Spleen (tissue), 11 donors: ENCODE measurements around the gene KCNC3. TPM values are rescaled to one million over a fixed set of nuclear protein-coding genes. Genes with fewer than 3 reads are reported as not detected.
"Not testable (repeated sequence)": the region's sequence is repeated elsewhere in the genome, so short reads cannot be mapped to it uniquely, and the experiment has no call there.

Experiments
- DNase-seq: peaks from one replicate; pipeline ENCODE4 v3.0.0-alpha.2; 2020
- H3K27ac ChIP-seq, 8 donors: fragments of 200-600 bp; sonication (generic) in 7 of 8; 1 replicate in 4 of 8; 2 replicates in 4 of 8; pipeline versions ENCODE4 v1.5.0 to v1.8.0; 2016 to 2021; ENCODE audit warnings: inconsistent platforms in 4 of 8, mild to moderate bottlenecking in 4 of 8, moderate library complexity in 1 of 8
- H3K27me3 ChIP-seq, 7 donors: fragments of 200-600 bp; sonication (generic) in 6 of 7; replicated peaks in 1 of 7; 1 replicate in 4 of 7; 2 replicates in 3 of 7; pipeline versions ENCODE4 v1.5.0 to v1.8.0; 2016 to 2021; ENCODE audit warnings: inconsistent platforms in 3 of 7, mild to moderate bottlenecking in 1 of 7
- H3K36me3 ChIP-seq, 6 donors: fragments of 200-600 bp; sonication (generic) in 5 of 6; 1 replicate in 4 of 6; 2 replicates in 2 of 6; pipeline versions ENCODE4 v1.5.0 to v1.8.0; 2016 to 2021; ENCODE audit warnings: inconsistent platforms in 2 of 6
- H3K4me1 ChIP-seq, 6 donors: fragments of 200-600 bp; sonication (generic) in 5 of 6; 1 replicate in 3 of 6; 2 replicates in 3 of 6; pipeline versions ENCODE4 v1.5.0 to v1.8.0; 2016 to 2021; ENCODE audit warnings: inconsistent platforms in 3 of 6
- H3K4me3 ChIP-seq, 8 donors: fragments of 200-600 bp; sonication (generic) in 7 of 8; 1 replicate in 4 of 8; 2 replicates in 4 of 8; pipeline versions ENCODE4 v1.5.0 to v1.8.0; 2016 to 2021; ENCODE audit warnings: inconsistent platforms in 4 of 8, mild to moderate bottlenecking in 4 of 8, moderate library complexity in 2 of 8
- H3K9me3 ChIP-seq, 8 donors: fragments of 200-600 bp; sonication (generic) in 7 of 8; 1 replicate in 4 of 8; 2 replicates in 4 of 8; pipeline versions ENCODE4 v1.5.0 to v1.8.0; 2016 to 2021; ENCODE audit warnings: inconsistent platforms in 4 of 8
- POLR2A ChIP-seq, 3 donors: fragments of 450-650 bp; IDR thresholded peaks; one replicate each; pipeline ENCODE4 v1.5.1; 2017; ENCODE audit warnings: antibody characterized with exemption in 3 of 3, mild to moderate bottlenecking in 1 of 3
- POLR2AphosphoS5 ChIP-seq, 3 donors: sonication (generic); formaldehyde crosslinking; IDR thresholded peaks; one replicate each; pipeline ENCODE4 v1.5.1; 2017; ENCODE audit warnings: antibody characterized with exemption in 3 of 3
- WGBS, 5 donors: extraction: QIAGEN DNeasy Blood & Tissue Kit in 3 of 5; methylation state at CpG; one replicate each; pipeline versions ENCODE4 v1.1.5 to v1.1.7; 2013 to 2018; 5-methylcytosine and 5-hydroxymethylcytosine counted together
- intact Hi-C: fragments of 100-400 bp; cut with DNase I; formaldehyde crosslinking; loops from one replicate; pipeline ENCODE4 v1.15.0; 2023; ENCODE audit warnings: low total_unique reads
- polyA plus RNA-seq, 3 donors: library from polyadenylated mRNA; stranded (reverse); fragments of 200-250 nt; gene quantifications; one replicate each; pipeline ENCODE4 v1.2.1, GENCODE V29; 2013
- total RNA-seq, 7 donors: library from RNA; depleted of rRNA in 3 of 7; stranded (reverse); fragments of >200 nt in 3 of 7; fragmentation: NEBNext Ultra II Directional in 4 of 7; extraction: Animal tissue kit (Norgen Biotek cat#: 25700) in 4 of 7; gene quantifications; one replicate each; pipeline versions ENCODE4 v1.1.0 to v1.2.1, GENCODE V29; 2016 to 2021
- TF ChIP-seq, protein P1 (sequence below), 11 experiments: fragments of 200-600 bp in 7 of 11; fragments of 450-650 bp in 4 of 11; sonication (generic) in 4 of 11; IDR thresholded peaks in 8 of 11; conservative IDR thresholded peaks in 3 of 11; 1 replicate in 7 of 11; 2 replicates in 4 of 11; pipeline versions ENCODE4 v1.4.0 to v1.8.0; 2016 to 2021; ENCODE audit warnings: antibody characterized with exemption in 11 of 11, inconsistent platforms in 4 of 11, mild to moderate bottlenecking in 1 of 11
- donor health status: healthy with polysubstance abuse.
- donor health status: DM: no; HTN: no; CAD: no; lungs with moderate emphysema.
- donor health status: DM: no; HTN: no; CAD: no.
- donor health status: Bipolar disorder and iron deficiency.
- donor health status: healthy.
- donor health status: DM: no; HTN: no; CAD: no.
- donor health status: DM: yes; HTN: yes; CAD: no.

KCNC3 gene
- total and polyA plus RNA-seq, 10 donors = 0.72 to 20.8 (median 5.2) TPM

DNA sequence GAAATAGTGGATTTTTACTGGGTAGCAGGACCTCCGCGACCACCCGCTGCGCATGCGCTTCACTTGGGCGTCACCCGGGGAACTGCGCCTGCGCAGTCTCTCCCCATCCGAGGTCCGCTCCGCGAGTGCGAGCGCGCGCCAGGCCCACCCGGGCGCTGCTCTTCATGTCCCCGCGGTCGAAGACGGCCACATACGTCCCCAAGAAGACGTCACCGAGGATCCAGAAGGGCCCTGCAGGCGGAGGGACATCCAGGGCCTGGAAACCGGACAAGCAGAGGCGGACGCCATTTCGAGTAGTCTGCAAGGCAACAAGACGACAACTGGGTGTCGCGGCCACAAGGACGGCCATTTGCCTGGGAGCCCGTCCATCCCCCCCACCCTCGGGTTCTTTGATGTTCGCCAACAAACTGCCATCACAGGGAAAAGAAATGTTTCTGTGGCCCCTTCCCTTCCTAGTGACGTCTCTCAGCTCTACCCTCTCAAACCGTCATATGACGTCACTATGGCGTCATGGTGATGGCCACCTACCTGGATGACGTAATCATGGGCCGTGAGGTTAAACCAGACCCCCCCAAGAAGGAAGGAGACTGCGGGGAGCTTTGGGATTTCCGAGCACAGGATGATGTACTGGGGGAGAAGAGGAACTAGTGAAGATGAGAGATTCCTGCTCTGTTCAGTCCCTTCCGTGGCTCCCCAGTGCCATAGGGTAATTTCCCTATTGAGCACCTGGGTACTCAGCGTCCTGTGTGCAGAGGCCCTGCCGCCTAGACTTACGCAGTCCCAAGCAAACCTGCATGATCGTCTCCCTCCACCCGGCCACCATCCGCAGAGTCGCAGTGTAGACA is 29.5 kb upstream of the KCNC3 start:
- WGBS, 5 donors = 30 to 44% (median 32%) methylated on average over 47 to 54 of the region's 54 CpGs
- Histone ChIP-seq H3K27ac (peak overlapping the region; percentile 86 to 97 (median 94)), H3K4me3 (peak overlapping the region; percentile 42 to 72 (median 48)), H3K4me1 (peaks cover 0 to 54% (median 13%) of the 10 kb centered on the region in 6 donors), H3K27me3 (no peaks in the 10 kb centered on the region), H3K9me3 (no peaks in the 10 kb centered on the region), H3K36me3 (no peaks in the 10 kb centered on the region)
- TF ChIP-seq, protein P1, sequence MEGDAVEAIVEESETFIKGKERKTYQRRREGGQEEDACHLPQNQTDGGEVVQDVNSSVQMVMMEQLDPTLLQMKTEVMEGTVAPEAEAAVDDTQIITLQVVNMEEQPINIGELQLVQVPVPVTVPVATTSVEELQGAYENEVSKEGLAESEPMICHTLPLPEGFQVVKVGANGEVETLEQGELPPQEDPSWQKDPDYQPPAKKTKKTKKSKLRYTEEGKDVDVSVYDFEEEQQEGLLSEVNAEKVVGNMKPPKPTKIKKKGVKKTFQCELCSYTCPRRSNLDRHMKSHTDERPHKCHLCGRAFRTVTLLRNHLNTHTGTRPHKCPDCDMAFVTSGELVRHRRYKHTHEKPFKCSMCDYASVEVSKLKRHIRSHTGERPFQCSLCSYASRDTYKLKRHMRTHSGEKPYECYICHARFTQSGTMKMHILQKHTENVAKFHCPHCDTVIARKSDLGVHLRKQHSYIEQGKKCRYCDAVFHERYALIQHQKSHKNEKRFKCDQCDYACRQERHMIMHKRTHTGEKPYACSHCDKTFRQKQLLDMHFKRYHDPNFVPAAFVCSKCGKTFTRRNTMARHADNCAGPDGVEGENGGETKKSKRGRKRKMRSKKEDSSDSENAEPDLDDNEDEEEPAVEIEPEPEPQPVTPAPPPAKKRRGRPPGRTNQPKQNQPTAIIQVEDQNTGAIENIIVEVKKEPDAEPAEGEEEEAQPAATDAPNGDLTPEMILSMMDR (IDR thresholded peaks at IDR 0.05 in 8 of 11, conservative IDR thresholded peaks at IDR 0.05 in 3 of 11) = no peak
- peak; percentile 96 to 97 (median 97) for TF ChIP-seq POLR2AphosphoS5 (IDR thresholded peaks at IDR 0.05)
- peak in 1 of 3 donors; percentile 75 for TF ChIP-seq POLR2A (IDR thresholded peaks at IDR 0.05)
- intact Hi-C loops = loop anchor here (5.0 kb wide), 1 partner anchor 424 kb away; no protein-coding TSS in a partner anchor
- DNase-seq = peak; percentile 93

DNA sequence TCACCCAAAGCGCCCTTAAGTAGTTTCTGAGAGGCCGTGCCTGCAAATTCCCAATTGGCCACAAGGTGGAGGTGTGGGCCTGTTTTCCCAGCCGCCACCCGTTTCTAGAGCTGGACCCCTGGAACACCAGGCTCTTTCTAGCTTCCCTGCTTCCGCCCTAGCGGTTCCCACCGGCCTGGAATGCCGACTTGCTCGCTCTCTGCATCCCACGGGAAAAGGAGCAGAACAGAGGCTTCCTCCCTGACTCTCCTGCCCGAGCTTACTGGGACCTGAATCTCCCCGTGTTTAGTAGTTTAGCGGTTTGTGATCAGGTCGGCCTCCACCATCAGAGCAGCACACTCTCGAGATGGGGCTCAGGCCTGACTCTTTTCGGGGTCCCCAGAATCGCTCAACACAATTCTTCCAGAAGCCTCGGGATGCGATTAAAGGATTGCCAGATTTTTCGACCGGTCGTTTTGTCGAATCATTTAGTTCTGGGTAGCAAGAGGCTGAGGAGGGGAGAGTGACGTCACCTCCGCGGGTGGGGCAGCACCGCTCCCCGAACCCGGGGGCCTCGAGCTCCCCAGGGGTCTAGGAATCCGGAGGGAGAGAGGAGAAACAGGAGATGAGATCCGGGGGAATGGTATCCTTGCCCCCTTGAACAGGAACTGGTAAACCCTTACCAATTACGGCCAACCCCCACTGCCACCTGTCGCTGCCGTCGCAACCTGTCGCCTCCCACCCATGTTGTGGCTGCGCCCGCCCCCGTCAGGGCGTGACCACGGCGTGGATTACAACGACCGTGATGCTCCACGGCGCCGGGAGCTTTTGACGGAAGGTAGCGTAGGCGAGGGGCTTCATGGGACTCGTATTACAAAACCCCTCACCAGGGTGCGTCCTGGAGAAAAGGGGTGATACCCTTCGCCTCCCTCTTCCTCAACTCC is 28.3 kb upstream of the KCNC3 start:
- Histone ChIP-seq H3K36me3 (no peaks in the 10 kb centered on the region), H3K27me3 (no peaks in the 10 kb centered on the region), H3K4me1 (peaks cover 0 to 41% (median 12%) of the 10 kb centered on the region in 6 donors), H3K27ac (peak overlapping the region; percentile 86 to 97 (median 94)), H3K9me3 (no peaks in the 10 kb centered on the region), H3K4me3 (peak overlapping the region; percentile 42 to 72 (median 48))
- intact Hi-C loops = loop anchor here (5.0 kb wide), 1 partner anchor 425 kb away; no protein-coding TSS in a partner anchor
- DNase-seq = peak; percentile 96
- WGBS, 5 donors = 8 to 15% (median 9%) methylated on average over 53 to 54 of the region's 54 CpGs
- TF ChIP-seq POLR2A (IDR thresholded peaks at IDR 0.05) (peak in 2 of 3 donors; percentile 4 to 25), POLR2AphosphoS5 (IDR thresholded peaks at IDR 0.05) (peak; percentile 87 to 90 (median 87))
- TF ChIP-seq, protein P1 (IDR thresholded peaks at IDR 0.05 in 8 of 11, conservative IDR thresholded peaks at IDR 0.05 in 3 of 11) = peak; percentile 86 to 95 (median 93)

DNA sequence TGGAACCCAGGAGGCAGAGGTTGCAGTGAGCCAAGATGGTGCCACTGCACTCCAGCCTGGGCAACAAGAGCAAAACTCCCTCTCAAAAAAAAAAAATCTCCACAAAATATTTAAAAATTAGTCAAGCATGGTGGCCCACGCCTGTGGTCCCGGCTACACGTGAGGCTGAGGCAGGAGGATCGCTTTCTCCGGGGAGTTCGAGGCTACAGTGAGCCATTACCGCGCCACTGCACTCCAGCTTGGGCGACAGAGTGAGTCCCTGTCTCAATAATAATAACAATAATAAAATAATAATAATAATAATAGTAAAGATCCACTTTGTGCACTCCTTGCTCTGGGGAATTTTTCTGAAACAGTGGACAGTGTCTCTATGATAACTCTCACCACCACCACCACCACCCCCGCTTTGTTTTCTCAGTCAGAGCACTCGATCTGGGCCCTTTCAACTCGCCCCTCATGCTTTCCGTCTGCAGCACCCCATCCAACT is 27.6 kb upstream of the KCNC3 start:
- 32 to 35% (median 33%) methylated on average over 13 of the region's 13 CpGs for WGBS, 5 donors
- Histone ChIP-seq H3K36me3 (no peaks in the 10 kb centered on the region), H3K4me1 (peaks cover 0 to 38% (median 12%) of the 10 kb centered on the region in 6 donors), H3K9me3 (no peaks in the 10 kb centered on the region), H3K27ac (peak overlapping the region in 7 of 8 donors; percentile 90 to 97 (median 94)), H3K27me3 (no peaks in the 10 kb centered on the region), H3K4me3 (peak overlapping the region in 5 of 8 donors; percentile 43 to 72 (median 48))
- TF ChIP-seq, protein P1 (IDR thresholded peaks at IDR 0.05 in 8 of 11, conservative IDR thresholded peaks at IDR 0.05 in 3 of 11) = no peak
- no peak for TF ChIP-seq POLR2AphosphoS5 (IDR thresholded peaks at IDR 0.05)
- TF ChIP-seq POLR2A (IDR thresholded peaks at IDR 0.05) = no peak
- intact Hi-C loops = loop anchor here (5.0 kb wide), 1 partner anchor 426 kb away; no protein-coding TSS in a partner anchor
- no peak for DNase-seq

DNA sequence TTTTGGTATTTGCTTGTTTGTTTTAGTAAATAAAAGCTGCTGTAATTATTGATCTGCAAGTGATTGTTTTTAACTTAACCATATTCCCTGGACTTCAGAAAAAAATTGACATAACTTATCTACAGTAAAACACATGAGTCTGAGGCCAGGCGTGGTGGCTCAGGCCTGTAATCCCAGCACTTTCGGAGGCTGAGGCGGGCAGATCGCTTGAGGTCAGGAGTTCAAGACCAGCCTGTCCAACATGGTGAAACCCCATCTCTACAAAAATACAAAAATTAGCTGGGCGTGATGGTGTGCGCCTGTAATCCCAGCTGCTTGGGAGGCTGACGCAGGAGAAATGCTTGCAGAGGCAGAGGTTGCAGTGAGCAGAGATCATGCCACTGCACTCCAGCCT is 24.3 kb upstream of the KCNC3 start:
- H3K4me1 ChIP-seq = peaks cover 0 to 47% (median 21%) of the 10 kb centered on the region in 6 donors
- H3K4me3 ChIP-seq, H3K36me3 ChIP-seq, H3K9me3 ChIP-seq, DNase-seq, H3K27me3 ChIP-seq, H3K27ac ChIP-seq, intact Hi-C loops: not testable (repeated sequence)
- WGBS, 5 donors = 83 to 93% (median 90%) methylated on average over 7 of the region's 7 CpGs
